Psoas muscle (tissue), 8 donors: ENCODE results near the gene PLA2G12A. TPM values are rescaled to one million over a fixed set of nuclear protein-coding genes. Genes with fewer than 3 reads are reported as not detected.

Source experiments
- ATAC-seq, 4 donors: fragments of 200-7000 bp; cut with Tn5 transposase; one replicate each; pipeline ENCODE4 v1.9.1; 2020; ENCODE audit warnings: moderate library complexity in 3 of 4, mild to moderate bottlenecking in 2 of 4
- DNase-seq, 2 donors: peaks; one replicate each; pipeline ENCODE4 v3.0.0-alpha.2; 2020
- H3K27ac ChIP-seq: fragments of 200-600 bp; one replicate; pipeline ENCODE4 v1.8.0; 2022
- H3K27me3 ChIP-seq, 3 donors: fragments of 200-600 bp in 1 of 3; one replicate each; pipeline versions ENCODE4 v1.6.1 to v1.8.0; 2013 to 2022; ENCODE audit warnings: low read length in 2 of 3, mild to moderate bottlenecking in 2 of 3, moderate library complexity in 1 of 3; ENCODE audit not compliant: insufficient read depth in 3 of 3
- H3K36me3 ChIP-seq, 2 donors: fragments of 200-600 bp in 1 of 2; one replicate each; pipeline versions ENCODE4 v1.6.1 to v1.8.0; 2013 to 2022; ENCODE audit warnings: low read depth in 1 of 2, mild to moderate bottlenecking in 1 of 2, moderate library complexity in 1 of 2; ENCODE audit not compliant: insufficient read depth in 1 of 2
- H3K4me1 ChIP-seq: fragments of 200-600 bp; one replicate; pipeline ENCODE4 v1.8.0; 2022
- H3K4me3 ChIP-seq: fragments of 200-600 bp; one replicate; pipeline ENCODE4 v1.8.0; 2022; ENCODE audit warnings: mild to moderate bottlenecking
- H3K9me3 ChIP-seq: fragments of 200-600 bp; one replicate; pipeline ENCODE4 v1.8.0; 2022
- CTCF ChIP-seq: fragments of 200-600 bp; IDR thresholded peaks from one replicate; pipeline ENCODE4 v1.8.0; 2022; ENCODE audit warnings: antibody characterized with exemption
- WGBS, 3 donors: extraction: QIAGEN DNeasy Blood & Tissue Kit; methylation state at CpG; one replicate each; pipeline versions ENCODE4 v1.1.6 to v1.1.7; 2013; 5-methylcytosine and 5-hydroxymethylcytosine counted together
- intact Hi-C, 2 donors: fragments of 100-400 bp; cut with DNase I; formaldehyde crosslinking; loops; one replicate each; pipeline versions ENCODE4 v1.11.0 to v1.14.2; 2022
- long read RNA-seq, 2 donors: library from polyadenylated mRNA; unstranded; transcript quantifications; one replicate each; pipeline ENCODE4 v2.0.0, GENCODE V29; 2021
- polyA plus RNA-seq, 3 donors: library from polyadenylated mRNA; stranded (reverse); fragments of 200-250 nt; gene quantifications; one replicate each; pipeline ENCODE4 v1.2.3, GENCODE V29; 2013
- total RNA-seq, 4 donors: library from RNA; stranded (reverse); fragmentation: NEBNext Ultra II Directional in 2 of 4; extraction: Animal tissue kit (Norgen Biotek cat#: 25700) in 2 of 4; gene quantifications; one replicate each; pipeline versions ENCODE4 v1.2.1 to v1.2.4, GENCODE V29; 2021 to 2023
- donor health status: healthy with polysubstance abuse.
- donor health status: DM: no; HTN: no; CAD: no; lungs with moderate emphysema.
- donor health status: Bipolar disorder and iron deficiency.
- donor health status: healthy.
- donor health status: DM: yes; HTN: yes; CAD: no.
- donor health status: DM: no; HTN: no; CAD: no.
- donor health status: DM: no; HTN: no; CAD: no.
- donor health status: DM: yes; HTN: yes; CAD: no.

Gene PLA2G12A
- total RNA-seq (10 to 100 TPM; 31.9 to 52.5 (median 40.6) TPM), polyA plus RNA-seq (10 to 100 TPM; 19.1 to 30.9 (median 19.1) TPM)
- long read RNA-seq, donor 1, full-length matches to known transcripts, result 19 of 20 reads
- long read RNA-seq, donor 1, partial matches to known transcripts, result 0 of 20 reads
- long read RNA-seq, donor 1, other reads (novel, unspliced or antisense), result 1 of 20 reads
- long read RNA-seq, donor 2, full-length matches to known transcripts, result 31 of 34 reads
- long read RNA-seq, donor 2, partial matches to known transcripts, result 0 of 34 reads
- long read RNA-seq, donor 2, other reads (novel, unspliced or antisense), result 3 of 34 reads

- no peaks in the 10 kb centered on the region for H3K36me3 ChIP-seq
- peaks cover 10% of the 10 kb centered on the region for H3K4me1 ChIP-seq
- no peak for TF ChIP-seq CTCF
- H3K9me3 ChIP-seq, result no peaks in the 10 kb centered on the region
- intact Hi-C loops, result loop anchor here in 1 of 2 donors (2.0 kb wide), 1 partner anchor 87 kb away; no protein-coding TSS in a partner anchor
- DNase-seq, result peak; percentile 59 to 82
- H3K27ac ChIP-seq, result peak within 1 kb of the TSS; percentile 94
- H3K27me3 ChIP-seq, result no peaks in the 10 kb centered on the region
- peak within 1 kb of the TSS; percentile 91 for H3K4me3 ChIP-seq
- ATAC-seq, result peak; percentile 95 to 96 (median 96)
- 0% methylated on average over 41 to 83 of the region's 83 CpGs for WGBS, 3 donors
Measured at GRCh38 chr4:109729718-109730618, at the start of gene PLA2G12A. Gene PLA2G12A (minus strand): TSS chr4:109730070. CDS start chr4:109729809, 261 bp downstream.

GRCh38 chr4:109764789-109765402, 35.0 kb upstream of the PLA2G12A start:
- intact Hi-C loops, result no loop called here
- Histone ChIP-seq H3K9me3 (no peaks in the 10 kb centered on the region), H3K27ac (no peak overlapping the region), H3K4me1 (no peaks in the 10 kb centered on the region), H3K27me3 (no peaks in the 10 kb centered on the region), H3K4me3 (no peak overlapping the region), H3K36me3 (no peaks in the 10 kb centered on the region)
- ATAC-seq (no peak), DNase-seq (no peak)
- WGBS, 3 donors, result 30 to 44% (median 33%) methylated on average over 5 of the region's 5 CpGs
- no peak for TF ChIP-seq CTCF

GRCh38 chr4:109764376-109764775, 34.5 kb upstream of the PLA2G12A start:
- H3K27me3 ChIP-seq, result no peaks in the 10 kb centered on the region
- WGBS, 3 donors, result 33 to 44% (median 43%) methylated on average over 2 of the region's 2 CpGs
- DNase-seq, result no peak
- H3K36me3 ChIP-seq, result no peaks in the 10 kb centered on the region
- no peaks in the 10 kb centered on the region for H3K4me1 ChIP-seq
- H3K27ac ChIP-seq, result no peak overlapping the region
- intact Hi-C loops, result no loop called here
- no peak overlapping the region for H3K4me3 ChIP-seq
- no peaks in the 10 kb centered on the region for H3K9me3 ChIP-seq
- TF ChIP-seq CTCF, result no peak
- ATAC-seq, result no peak

GRCh38 chr4:109760682-109761081, 30.8 kb upstream of the PLA2G12A start:
- 81 to 92% (median 91%) methylated on average over 2 of the region's 2 CpGs for WGBS, 3 donors
- Histone ChIP-seq H3K9me3 (no peaks in the 10 kb centered on the region), H3K4me3 (no peak overlapping the region), H3K27ac (no peak overlapping the region), H3K4me1 (no peaks in the 10 kb centered on the region), H3K27me3 (no peaks in the 10 kb centered on the region), H3K36me3 (no peaks in the 10 kb centered on the region)
- ATAC-seq (no peak), DNase-seq (no peak)
- TF ChIP-seq CTCF, result no peak
- intact Hi-C loops, result no loop called here
